ENCODE data around the gene NLRC3. TPM values are rescaled to one million over a fixed set of nuclear protein-coding genes. Genes with fewer than 3 reads are reported as not detected.

The NLRC3 gene
- total and polyA plus RNA-seq, 3 donors from 2014 or later: 0.76 to 3.0 (median 1.9) TPM

- TF ChIP-seq POLR2A (IDR thresholded peaks at IDR 0.05): no peak
- no peak for TF ChIP-seq CTCF (IDR thresholded peaks at IDR 0.05)
- intact Hi-C loops (cut with DNase I; ENCODE audit: low total_unique reads): no loop called here
- Histone ChIP-seq H3K27ac (no peak overlapping the region), H3K36me3 (ENCODE audit: low read depth, missing control alignments) (no peaks in the 10 kb centered on the region), H3K4me1 (no peaks in the 10 kb centered on the region), H3K27me3 (no peaks in the 10 kb centered on the region), H3K9me3 (no peaks in the 10 kb centered on the region), H3K4me3 (no peak overlapping the region)
- no peak for DNase-seq
- WGBS, 2 donors: 51 to 63% methylated on average over 13 to 17 of the region's 17 CpGs
Observed at GRCh38 chr16:3490911-3491629, 86.1 kb downstream of the NLRC3 start.

Other genes with a start within 250 kb of the NLRC3 start
- under 1 TPM; 0.39 to 0.68 TPM for gene OR2C1, start 221.5 kb downstream of the NLRC3 start, total RNA-seq
- gene OR2C1, start 221.5 kb downstream of the NLRC3 start, polyA plus RNA-seq (ENCODE audit: insufficient read depth, low read depth, low replicate concordance): 0.30 TPM
- 10 to 100 TPM; 13.4 to 19.1 TPM for gene ZSCAN32, start 176.4 kb downstream of the NLRC3 start, total RNA-seq
- 21.0 TPM for gene ZSCAN32, start 176.4 kb downstream of the NLRC3 start, polyA plus RNA-seq (ENCODE audit: insufficient read depth, low read depth, low replicate concordance)
- gene ZNF174, start 176.2 kb downstream of the NLRC3 start, total RNA-seq: 10 to 100 TPM; 18.3 to 23.2 TPM
- gene ZNF174, start 176.2 kb downstream of the NLRC3 start, polyA plus RNA-seq (ENCODE audit: insufficient read depth, low read depth, low replicate concordance): 19.2 TPM
- 10 to 100 TPM in 1 of 2 donors, 1 to 10 TPM in 1; 9.1 to 11.0 TPM for gene ZNF597, start 133.9 kb downstream of the NLRC3 start, total RNA-seq
- gene ZNF597, start 133.9 kb downstream of the NLRC3 start, polyA plus RNA-seq (ENCODE audit: insufficient read depth, low read depth, low replicate concordance): 6.9 TPM
- 100 to 1,000 TPM in 1 of 2 donors, 10 to 100 TPM in 1; 99.2 to 120 TPM for gene NAA60, start 133.7 kb downstream of the NLRC3 start, total RNA-seq
- gene NAA60, start 133.7 kb downstream of the NLRC3 start, polyA plus RNA-seq (ENCODE audit: insufficient read depth, low read depth, low replicate concordance): 61.8 TPM
- 10 to 100 TPM; 14.2 to 33.8 TPM for gene C16orf90, start 81.9 kb downstream of the NLRC3 start, total RNA-seq
- 52.1 TPM for gene C16orf90, start 81.9 kb downstream of the NLRC3 start, polyA plus RNA-seq (ENCODE audit: insufficient read depth, low read depth, low replicate concordance)
- 10 to 100 TPM; 45.2 to 59.5 TPM for gene CLUAP1, start 76.4 kb downstream of the NLRC3 start, total RNA-seq
- 95.7 TPM for gene CLUAP1, start 76.4 kb downstream of the NLRC3 start, polyA plus RNA-seq (ENCODE audit: insufficient read depth, low read depth, low replicate concordance)
- 10 to 100 TPM; 28.0 to 41.3 TPM for gene SLX4, start 34.2 kb upstream of the NLRC3 start, total RNA-seq
- 25.9 TPM for gene SLX4, start 34.2 kb upstream of the NLRC3 start, polyA plus RNA-seq (ENCODE audit: insufficient read depth, low read depth, low replicate concordance)
- 10 to 100 TPM; 54.0 to 54.5 TPM for gene DNASE1, start 77.3 kb upstream of the NLRC3 start, total RNA-seq
- gene DNASE1, start 77.3 kb upstream of the NLRC3 start, polyA plus RNA-seq (ENCODE audit: insufficient read depth, low read depth, low replicate concordance): 25.9 TPM
- gene TRAP1, start 140.1 kb upstream of the NLRC3 start, total RNA-seq: 100 to 1,000 TPM; 131 to 140 TPM
- gene TRAP1, start 140.1 kb upstream of the NLRC3 start, polyA plus RNA-seq (ENCODE audit: insufficient read depth, low read depth, low replicate concordance): 80.0 TPM

All from testis (tissue), 3 donors.